Keratinocyte (primary cell): Measurements from ENCODE around the gene KNCN. TPM values are rescaled to one million over a fixed set of nuclear protein-coding genes. Genes with fewer than 3 reads are reported as not detected.

Experiments
- DNase-seq: peaks from one replicate; pipeline ENCODE4 v3.0.0-alpha.2; 2011; ENCODE audit warnings: low read depth, missing footprints, low spot score
- FAIRE-seq: peaks from 2 replicates; lab custom pipeline; 2011; peaks lifted over from hg19 to GRCh38; lab: Jason Lieb, UNC
- H2AFZ ChIP-seq: 2 replicates; pipeline ENCODE4 v1.6.0; 2012; ENCODE audit warnings: low read length, control low read depth, inconsistent platforms; ENCODE audit not compliant: control insufficient read depth
- H3K27ac ChIP-seq: 2 replicates; pipeline ENCODE4 v1.5.1; 2011; ENCODE audit warnings: low read length; ENCODE audit not compliant: control insufficient read depth, insufficient read depth
- H3K27me3 ChIP-seq: 3 replicates; pipeline ENCODE4 v1.6.0; 2011; ENCODE audit warnings: low read length; ENCODE audit not compliant: control insufficient read depth, insufficient read depth; ENCODE audit errors: extremely low read depth
- H3K36me3 ChIP-seq, 2 experiments: 2 replicates in 1 of 2; 3 replicates in 1 of 2; pipeline ENCODE4 v1.5.1; 2011; ENCODE audit warnings: low read length in 2 of 2, mild to moderate bottlenecking in 1 of 2; ENCODE audit not compliant: control insufficient read depth in 2 of 2, insufficient read depth in 2 of 2; ENCODE audit errors: extremely low read depth in 1 of 2
- H3K4me1 ChIP-seq: 3 replicates; pipeline ENCODE4 v1.5.1; 2011; ENCODE audit warnings: low read length; ENCODE audit not compliant: control insufficient read depth, insufficient read depth; ENCODE audit errors: extremely low read depth
- H3K4me2 ChIP-seq: 3 replicates; pipeline ENCODE4 v1.6.0; 2011; ENCODE audit warnings: low read depth, low read length; ENCODE audit not compliant: control insufficient read depth, insufficient read depth; ENCODE audit errors: extremely low read depth
- H3K4me3 ChIP-seq, 3 experiments: fragments of 200-600 bp in 1 of 3; sonication (generic) in 1 of 3; 2 replicates in 2 of 3; 3 replicates in 1 of 3; pipeline ENCODE4 v1.5.1; 2011 to 2016; ENCODE audit warnings: low read length in 3 of 3, mild to moderate bottlenecking in 3 of 3, control low read depth in 2 of 3, inconsistent platforms in 1 of 3, low read depth in 1 of 3, mixed read lengths in 1 of 3, mixed run types in 1 of 3, moderate library complexity in 1 of 3; ENCODE audit not compliant: control insufficient read depth in 2 of 3, insufficient read depth in 2 of 3; ENCODE audit errors: extremely low read depth in 1 of 3
- H3K79me2 ChIP-seq: 2 replicates; pipeline ENCODE4 v1.6.0; 2012; ENCODE audit warnings: low read length; ENCODE audit not compliant: control insufficient read depth, insufficient read depth
- H3K9ac ChIP-seq: 3 replicates; pipeline ENCODE4 v1.6.0; 2011; ENCODE audit warnings: low read length; ENCODE audit not compliant: control insufficient read depth, insufficient read depth; ENCODE audit errors: extremely low read depth
- H3K9me1 ChIP-seq: 3 replicates; pipeline ENCODE4 v1.6.0; 2011; ENCODE audit warnings: low read length; ENCODE audit not compliant: control insufficient read depth, insufficient read depth; ENCODE audit errors: extremely low read depth
- H3K9me3 ChIP-seq: 2 replicates; pipeline ENCODE4 v1.5.1; 2012; ENCODE audit warnings: low read depth, low read length; ENCODE audit not compliant: control insufficient read depth
- H4K20me1 ChIP-seq: 3 replicates; pipeline ENCODE4 v1.6.0; 2011; ENCODE audit warnings: low read length; ENCODE audit not compliant: control insufficient read depth, insufficient read depth; ENCODE audit errors: extremely low read depth
- EZH2 ChIP-seq: IDR thresholded peaks from one replicate; pipeline ENCODE4 v1.6.1; 2012; ENCODE audit warnings: inconsistent platforms, mild to moderate bottlenecking, low read length, moderate library complexity
- dilution Hi-C: fragments of 300-500 bp; cut with MboI; formaldehyde crosslinking; loops from one replicate; pipeline ENCODE4 v1.7.0; 2020; ENCODE audit warnings: low sequenced_read_pairs; ENCODE audit not compliant: extremely low pct_ligation_motif_present
- polyA plus RNA-seq, 5 experiments: library from polyadenylated mRNA; depleted of rRNA in 3 of 5; stranded (reverse) in 3 of 5; stranded (forward) in 1 of 5; unstranded in 1 of 5; fragments of >200 nt; gene quantifications; 1 replicate in 1 of 5; 2 replicates in 3 of 5; 3 replicates in 1 of 5; pipeline versions ENCODE4 v1.2.1 to v1.2.3, GENCODE V29; 2011 to 2012; ENCODE audit warnings: missing spikeins in 2 of 5, low read depth in 1 of 5, low replicate concordance in 1 of 5
- TF ChIP-seq, protein P1 (sequence below), 3 experiments: IDR thresholded peaks in 1 of 3; conservative IDR thresholded peaks in 1 of 3; optimal IDR thresholded peaks in 1 of 3; 2 replicates in 2 of 3; 3 replicates in 1 of 3; pipeline versions ENCODE3 to v1.5.1; 2011; ENCODE audit warnings: low read length in 3 of 3, mild to moderate bottlenecking in 3 of 3, moderate library complexity in 2 of 3, control low read depth in 1 of 3, inconsistent platforms in 1 of 3; ENCODE audit not compliant: insufficient read depth in 2 of 3; ENCODE audit errors: extremely low read depth in 1 of 3

The KNCN gene
- polyA plus RNA-seq, 1 donor (not counting 4 experiments of a cell fraction or from before 2014, with no cell fraction given) = not detected

GRCh38 chr1:46512135-46512791 is 39.2 kb downstream of the KNCN start:
- H3K4me2 ChIP-seq = no peak overlapping the region
- H3K27ac ChIP-seq = no peak overlapping the region
- dilution Hi-C loops = no loop called here
- no peak overlapping the region for H2AFZ ChIP-seq
- H3K4me3 ChIP-seq = no peak overlapping the region
- H3K79me2 ChIP-seq = no peaks in the 10 kb centered on the region
- H3K9me1 ChIP-seq = no peaks in the 10 kb centered on the region
- no peaks in the 10 kb centered on the region for H3K36me3 ChIP-seq
- H4K20me1 ChIP-seq = no peaks in the 10 kb centered on the region
- H3K27me3 ChIP-seq = peaks cover 3% of the 10 kb centered on the region
- H3K9me3 ChIP-seq = no peaks in the 10 kb centered on the region
- DNase-seq (no peak), FAIRE-seq (no peak)
- TF ChIP-seq EZH2 = no peak
- TF ChIP-seq, protein P1, sequence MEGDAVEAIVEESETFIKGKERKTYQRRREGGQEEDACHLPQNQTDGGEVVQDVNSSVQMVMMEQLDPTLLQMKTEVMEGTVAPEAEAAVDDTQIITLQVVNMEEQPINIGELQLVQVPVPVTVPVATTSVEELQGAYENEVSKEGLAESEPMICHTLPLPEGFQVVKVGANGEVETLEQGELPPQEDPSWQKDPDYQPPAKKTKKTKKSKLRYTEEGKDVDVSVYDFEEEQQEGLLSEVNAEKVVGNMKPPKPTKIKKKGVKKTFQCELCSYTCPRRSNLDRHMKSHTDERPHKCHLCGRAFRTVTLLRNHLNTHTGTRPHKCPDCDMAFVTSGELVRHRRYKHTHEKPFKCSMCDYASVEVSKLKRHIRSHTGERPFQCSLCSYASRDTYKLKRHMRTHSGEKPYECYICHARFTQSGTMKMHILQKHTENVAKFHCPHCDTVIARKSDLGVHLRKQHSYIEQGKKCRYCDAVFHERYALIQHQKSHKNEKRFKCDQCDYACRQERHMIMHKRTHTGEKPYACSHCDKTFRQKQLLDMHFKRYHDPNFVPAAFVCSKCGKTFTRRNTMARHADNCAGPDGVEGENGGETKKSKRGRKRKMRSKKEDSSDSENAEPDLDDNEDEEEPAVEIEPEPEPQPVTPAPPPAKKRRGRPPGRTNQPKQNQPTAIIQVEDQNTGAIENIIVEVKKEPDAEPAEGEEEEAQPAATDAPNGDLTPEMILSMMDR (optimal IDR thresholded peaks at IDR 0.05 in 1 of 3, IDR thresholded peaks at IDR 0.05 in 1 of 3, conservative IDR thresholded peaks at IDR 0.05 in 1 of 3; ENCODE audit: extremely low read depth in 1 of 3, insufficient read depth in 2 of 3, low read length in 3 of 3) = no peak
- no peak overlapping the region for H3K9ac ChIP-seq
- peaks cover 9% of the 10 kb centered on the region for H3K4me1 ChIP-seq

DNA sequence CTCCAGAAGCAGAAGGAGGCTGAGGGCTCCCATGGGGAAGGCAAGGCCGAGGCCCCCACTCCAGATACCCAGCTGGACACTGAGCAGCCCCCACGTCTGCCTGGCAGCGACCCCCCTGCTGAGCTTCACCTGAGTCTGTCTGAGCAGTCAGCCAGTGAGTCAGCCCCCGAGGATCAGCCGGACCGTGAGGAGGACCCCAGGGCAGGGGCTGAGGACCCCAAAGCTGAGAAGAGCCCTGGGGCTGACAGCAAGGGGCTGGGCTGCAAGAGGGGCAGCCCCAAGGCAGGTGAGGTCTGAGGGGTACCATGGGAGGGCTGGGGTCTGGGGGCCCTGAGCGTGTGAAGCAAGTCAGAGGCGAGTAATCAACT is 40.5 kb downstream of the KNCN start:
- Histone ChIP-seq H3K9me1 (no peaks in the 10 kb centered on the region), H3K4me2 (no peak overlapping the region), H2AFZ (no peak overlapping the region), H3K27me3 (peaks cover 3% of the 10 kb centered on the region), H3K9me3 (no peaks in the 10 kb centered on the region), H3K27ac (no peak overlapping the region), H3K36me3 (no peaks in the 10 kb centered on the region), H3K79me2 (no peaks in the 10 kb centered on the region), H3K4me3 (no peak overlapping the region), H4K20me1 (no peaks in the 10 kb centered on the region), H3K4me1 (no peaks in the 10 kb centered on the region), H3K9ac (no peak overlapping the region)
- no peak for DNase-seq
- TF ChIP-seq EZH2 = no peak
- TF ChIP-seq, protein P1 (optimal IDR thresholded peaks at IDR 0.05 in 1 of 3, IDR thresholded peaks at IDR 0.05 in 1 of 3, conservative IDR thresholded peaks at IDR 0.05 in 1 of 3; ENCODE audit: extremely low read depth in 1 of 3, insufficient read depth in 2 of 3, low read length in 3 of 3) = no peak
- dilution Hi-C loops = no loop called here
- no peak for FAIRE-seq
